Mucosa of stomach (tissue), 1 donor: ENCODE measurements around the gene CPNE1.

Experiments used
- H3K27me3 ChIP-seq: one replicate; pipeline ENCODE4 v1.7.0; 2013; ENCODE audit warnings: mild to moderate bottlenecking, low read length; ENCODE audit not compliant: control insufficient read depth, insufficient read depth
- H3K36me3 ChIP-seq: one replicate; pipeline ENCODE4 v1.7.0; 2013; ENCODE audit warnings: low read length; ENCODE audit not compliant: control insufficient read depth, insufficient read depth
- H3K4me1 ChIP-seq: one replicate; pipeline ENCODE4 v1.7.0; 2013; ENCODE audit warnings: mild to moderate bottlenecking, low read length; ENCODE audit not compliant: control insufficient read depth, insufficient read depth
- H3K4me3 ChIP-seq: one replicate; pipeline ENCODE4 v1.7.0; 2013; ENCODE audit warnings: low read length
- H3K9ac ChIP-seq: one replicate; pipeline ENCODE4 v1.7.0; 2013; ENCODE audit warnings: mild to moderate bottlenecking, low read length, moderate library complexity
- H3K9me3 ChIP-seq: one replicate; pipeline ENCODE4 v1.7.0; 2013; ENCODE audit warnings: mild to moderate bottlenecking, low read length, moderate library complexity; ENCODE audit not compliant: control insufficient read depth
- donor health status: Pancreatic carcinoma.

Gene CPNE1

GRCh38 chr20:35598476-35598875, 66.2 kb downstream of the CPNE1 start:
- no peak overlapping the region for H3K4me3 ChIP-seq
- peaks cover 6% of the 10 kb centered on the region for H3K27me3 ChIP-seq
- H3K36me3 ChIP-seq: no peaks in the 10 kb centered on the region
- peaks cover 25% of the 10 kb centered on the region for H3K4me1 ChIP-seq
- no peaks in the 10 kb centered on the region for H3K9me3 ChIP-seq
- H3K9ac ChIP-seq: no peak overlapping the region

DNA sequence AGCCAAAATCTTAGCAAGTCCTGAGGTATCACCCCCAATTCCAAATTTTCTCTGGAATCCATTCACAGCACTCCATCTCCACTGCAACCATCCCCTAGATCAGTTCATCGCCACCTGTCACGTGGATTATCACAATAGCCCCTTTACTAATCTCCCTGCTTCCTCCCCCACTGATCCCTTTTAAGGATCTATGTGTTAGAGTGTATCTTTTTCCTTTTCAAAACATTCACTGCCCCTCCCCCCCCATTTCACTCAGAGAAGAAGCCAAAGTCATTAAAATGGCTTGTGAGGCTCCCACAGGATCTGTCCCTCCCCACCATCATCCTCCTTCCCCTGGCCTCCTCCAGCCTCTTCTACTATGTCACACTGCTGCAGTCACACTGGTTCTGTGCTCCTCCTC, 67.5 kb downstream of the CPNE1 start:
- Histone ChIP-seq H3K4me1 (peaks cover 21% of the 10 kb centered on the region), H3K9me3 (no peaks in the 10 kb centered on the region), H3K27me3 (peaks cover 6% of the 10 kb centered on the region), H3K36me3 (no peaks in the 10 kb centered on the region), H3K4me3 (no peak overlapping the region), H3K9ac (no peak overlapping the region)

DNA sequence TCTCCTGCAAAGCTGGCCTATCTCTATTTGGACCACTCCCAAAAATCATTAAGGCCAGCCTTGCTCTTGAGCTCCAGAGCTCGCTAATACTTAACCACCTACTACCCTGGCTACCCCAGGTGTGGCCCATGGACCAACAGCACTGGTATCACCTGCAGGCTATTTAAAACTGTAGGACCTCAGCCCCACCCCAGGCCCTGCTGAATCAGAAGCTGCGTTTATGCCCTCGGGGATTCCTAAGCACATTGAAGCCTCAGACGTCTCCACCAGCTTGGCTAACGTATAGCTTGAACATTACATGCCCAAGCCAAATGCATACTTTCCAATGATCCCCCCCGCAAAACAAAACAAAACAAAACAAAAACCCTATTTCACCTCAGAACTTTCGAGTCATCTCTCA, 68.8 kb downstream of the CPNE1 start:
- Histone ChIP-seq H3K36me3 (no peaks in the 10 kb centered on the region), H3K4me3 (no peak overlapping the region), H3K4me1 (peaks cover 9% of the 10 kb centered on the region), H3K27me3 (peaks cover under 1% of the 10 kb centered on the region), H3K9ac (no peak overlapping the region), H3K9me3 (no peaks in the 10 kb centered on the region)

DNA sequence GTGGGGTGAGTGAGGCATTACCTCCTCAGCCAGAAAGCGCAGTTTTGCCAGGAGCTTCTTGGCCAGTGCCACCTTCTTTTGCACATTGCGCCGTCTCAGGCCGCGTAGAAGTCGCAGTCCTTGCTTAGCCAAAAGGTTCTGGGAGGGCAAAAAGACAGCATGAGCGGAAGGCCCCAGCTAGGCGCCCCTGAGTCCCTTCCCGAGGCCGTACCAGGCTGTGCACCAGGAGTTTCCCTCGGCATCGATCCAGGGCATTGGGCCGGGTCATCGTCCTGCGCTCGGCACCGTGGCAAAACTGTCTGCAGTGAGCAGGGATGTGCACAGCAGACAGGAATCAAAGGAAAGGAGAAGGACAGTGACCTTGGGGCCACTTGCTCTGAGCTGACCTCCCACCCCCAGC, 69.2 kb downstream of the CPNE1 start:
- no peaks in the 10 kb centered on the region for H3K27me3 ChIP-seq

GRCh38 chr20:35592339-35592974, 72.2 kb downstream of the CPNE1 start:
- peaks cover 3% of the 10 kb centered on the region for H3K4me1 ChIP-seq
- no peak overlapping the region for H3K9ac ChIP-seq
- H3K4me3 ChIP-seq: no peak overlapping the region
- no peaks in the 10 kb centered on the region for H3K27me3 ChIP-seq
- no peaks in the 10 kb centered on the region for H3K9me3 ChIP-seq
- H3K36me3 ChIP-seq: no peaks in the 10 kb centered on the region

More for the DNA sequence above, 69.2 kb downstream of the CPNE1 start:
- Histone ChIP-seq H3K4me3 (no peak overlapping the region), H3K36me3 (no peaks in the 10 kb centered on the region), H3K9ac (no peak overlapping the region), H3K4me1 (peaks cover 8% of the 10 kb centered on the region), H3K9me3 (no peaks in the 10 kb centered on the region)

DNA sequence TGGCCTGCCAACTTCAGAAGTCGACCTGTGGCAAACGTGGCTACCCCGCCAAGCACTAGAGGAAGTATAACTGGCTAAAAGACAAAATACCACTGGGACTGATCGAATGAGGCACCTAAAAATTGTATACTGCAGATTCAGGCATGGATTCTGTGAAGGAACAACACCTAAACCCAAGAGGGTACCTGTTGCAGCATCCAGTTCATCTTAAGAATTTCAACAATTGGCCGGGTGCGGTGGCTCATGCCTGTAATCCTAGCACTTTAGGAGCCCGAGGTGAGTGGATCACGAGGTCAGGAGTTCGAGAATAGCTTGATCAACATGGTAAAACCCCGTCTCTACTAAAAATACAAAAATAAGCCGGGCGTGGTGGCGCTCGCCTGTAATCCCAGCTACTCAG, 76.3 kb downstream of the CPNE1 start:
- H3K9ac ChIP-seq: no peak overlapping the region
- no peaks in the 10 kb centered on the region for H3K36me3 ChIP-seq
- no peaks in the 10 kb centered on the region for H3K4me1 ChIP-seq
- no peaks in the 10 kb centered on the region for H3K27me3 ChIP-seq
- no peaks in the 10 kb centered on the region for H3K9me3 ChIP-seq
- no peak overlapping the region for H3K4me3 ChIP-seq

- H3K27me3 ChIP-seq: no peaks in the 10 kb centered on the region
- H3K4me3 ChIP-seq: no peak overlapping the region
- H3K9me3 ChIP-seq: no peaks in the 10 kb centered on the region
- no peaks in the 10 kb centered on the region for H3K4me1 ChIP-seq
- no peak overlapping the region for H3K9ac ChIP-seq
- no peaks in the 10 kb centered on the region for H3K36me3 ChIP-seq
Measured at GRCh38 chr20:35587436-35587835, 77.3 kb downstream of the CPNE1 start.

- no peaks in the 10 kb centered on the region for H3K27me3 ChIP-seq
- no peak overlapping the region for H3K9ac ChIP-seq
- H3K4me3 ChIP-seq: no peak overlapping the region
- H3K4me1 ChIP-seq: no peaks in the 10 kb centered on the region
- no peaks in the 10 kb centered on the region for H3K36me3 ChIP-seq
- no peaks in the 10 kb centered on the region for H3K9me3 ChIP-seq
Measured at GRCh38 chr20:35586751-35587425, 77.8 kb downstream of the CPNE1 start.

GRCh38 chr20:35583636-35584560, 80.8 kb downstream of the CPNE1 start:
- H3K4me3 ChIP-seq: no peak overlapping the region
- no peaks in the 10 kb centered on the region for H3K27me3 ChIP-seq
- no peaks in the 10 kb centered on the region for H3K9me3 ChIP-seq
- H3K36me3 ChIP-seq: no peaks in the 10 kb centered on the region
- H3K4me1 ChIP-seq: no peaks in the 10 kb centered on the region
- H3K9ac ChIP-seq: no peak overlapping the region

DNA sequence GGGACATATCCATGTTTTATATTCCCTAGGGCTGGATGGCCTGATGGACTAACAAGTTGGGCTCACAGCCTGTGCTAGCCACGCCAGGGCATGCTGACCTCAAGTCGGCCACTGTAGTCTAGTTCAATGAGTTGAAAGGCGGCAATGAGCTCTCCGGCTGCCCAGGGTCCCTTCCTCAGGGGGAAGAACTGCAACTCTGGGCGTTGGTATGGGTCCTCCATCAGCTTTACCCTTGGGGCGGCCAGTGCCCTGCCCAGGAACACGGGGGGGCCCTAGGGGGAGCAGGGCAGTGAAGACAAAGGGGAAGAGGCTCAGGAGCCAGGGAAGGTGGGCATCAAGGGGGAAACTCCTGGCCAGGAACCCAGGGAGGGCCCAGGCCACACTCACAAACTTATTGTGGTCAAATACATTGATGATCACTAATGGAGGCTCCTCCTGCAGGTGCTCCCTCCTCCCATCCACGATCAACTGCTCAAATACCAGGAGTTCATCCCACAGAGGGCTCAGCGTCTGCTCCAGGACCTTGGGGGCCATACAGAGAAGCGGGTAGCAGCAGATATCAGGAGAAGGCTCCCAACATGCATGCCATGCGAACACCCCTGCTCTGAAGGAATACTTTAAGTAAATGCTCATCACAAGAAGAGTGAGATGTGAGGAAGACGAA, 81.8 kb downstream of the CPNE1 start:
- Histone ChIP-seq H3K27me3 (no peaks in the 10 kb centered on the region), H3K36me3 (no peaks in the 10 kb centered on the region), H3K9me3 (no peaks in the 10 kb centered on the region), H3K9ac (no peak overlapping the region), H3K4me3 (no peak overlapping the region), H3K4me1 (no peaks in the 10 kb centered on the region)

- no peaks in the 10 kb centered on the region for H3K9me3 ChIP-seq
- no peaks in the 10 kb centered on the region for H3K27me3 ChIP-seq
- H3K36me3 ChIP-seq: no peaks in the 10 kb centered on the region
- H3K4me1 ChIP-seq: no peaks in the 10 kb centered on the region
- H3K9ac ChIP-seq: no peak overlapping the region
- no peak overlapping the region for H3K4me3 ChIP-seq
Measured at GRCh38 chr20:35582131-35582530, 82.6 kb downstream of the CPNE1 start.
